Measurements from ENCODE around the gene OR4E1.
"Not testable (repeated sequence)": the region's sequence is repeated elsewhere in the genome, so short reads cannot be mapped to it uniquely, and the experiment has no call there.

The OR4E1 gene

DNA sequence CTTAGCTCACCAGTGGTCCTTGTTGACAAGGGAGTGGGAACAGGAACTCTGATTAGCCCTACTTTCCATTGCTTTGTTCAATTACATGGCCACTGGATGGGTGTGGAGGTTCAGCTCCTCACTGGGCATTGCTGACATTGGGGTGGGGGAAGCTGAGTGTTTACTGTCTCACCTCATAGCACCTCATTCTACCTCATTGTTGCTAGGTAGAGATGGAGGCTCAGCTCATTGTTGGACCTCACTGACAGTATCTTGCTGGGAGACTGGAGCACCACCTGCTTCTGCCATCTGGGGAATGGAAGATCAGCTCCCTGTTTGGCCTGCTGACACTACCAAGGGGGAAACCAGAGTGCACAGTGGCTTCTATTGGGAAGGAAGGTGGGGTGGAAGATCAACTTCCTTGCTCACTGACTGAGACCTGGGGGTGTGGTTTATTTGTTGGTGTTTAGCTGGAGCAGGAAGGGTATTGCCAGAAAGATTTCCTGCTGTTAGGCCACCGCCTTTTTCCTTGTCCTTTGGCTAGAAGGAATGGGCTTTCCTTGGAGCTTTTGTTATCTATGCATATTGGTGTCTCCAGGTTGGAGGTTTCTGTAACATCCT, 21.3 kb downstream of the OR4E1 start:
- no peak for DNase-seq

GRCh38 chr14:21647380-21647779, 26.2 kb downstream of the OR4E1 start:
- no peak for DNase-seq

GRCh38 chr14:21643407-21643806, 30.2 kb downstream of the OR4E1 start:
- DNase-seq: no peak

GRCh38 chr14:21642683-21643082, 30.9 kb downstream of the OR4E1 start:
- no peak for DNase-seq

- no peak for DNase-seq
Measured at GRCh38 chr14:21634840-21635239, 38.8 kb downstream of the OR4E1 start, which contains the start of gene OR10G2. OR10G2 (minus strand) TSS chr14:21634940; CDS start chr14:21634842, 98 bp downstream.

DNA sequence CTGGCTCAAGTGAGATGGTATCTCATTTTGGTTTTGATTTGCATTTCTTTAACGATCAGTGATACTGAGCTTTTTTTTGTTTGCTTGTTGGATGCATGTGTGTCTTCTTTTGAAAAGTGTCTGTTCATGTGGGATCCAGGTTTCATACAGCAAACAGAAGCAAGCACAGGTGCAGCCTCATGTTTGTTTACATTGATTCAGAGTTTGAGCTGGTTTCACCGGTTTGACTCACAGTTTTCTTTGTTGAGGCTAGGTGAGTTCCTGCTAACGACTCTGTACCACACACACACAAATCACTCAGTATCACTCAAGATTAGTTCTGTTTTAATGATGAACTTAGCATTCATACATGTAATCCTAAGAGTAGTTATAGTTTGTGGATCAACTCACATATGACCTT, 42.5 kb downstream of the OR4E1 start:
- DNase-seq: no peak

DNA sequence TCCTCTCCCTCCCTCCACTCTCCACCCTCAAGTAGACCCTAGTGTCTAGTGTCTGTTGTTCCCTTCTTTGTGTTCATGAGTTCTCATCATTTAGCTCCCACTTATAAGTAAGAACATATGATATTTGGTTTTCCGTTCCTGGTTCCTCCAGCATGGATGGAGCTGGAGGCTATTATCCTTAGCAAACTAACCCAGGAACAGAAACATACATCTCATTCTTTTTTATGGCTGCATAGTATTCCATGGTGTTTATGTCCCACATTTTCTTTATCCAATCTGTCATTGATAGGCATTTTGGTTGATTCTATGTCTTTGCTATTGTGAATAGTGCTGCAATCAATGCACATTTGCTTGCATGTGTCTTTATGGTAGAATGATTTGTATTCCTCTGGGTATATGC, 43.1 kb downstream of the OR4E1 start:
- DNase-seq: not testable (repeated sequence)

DNA sequence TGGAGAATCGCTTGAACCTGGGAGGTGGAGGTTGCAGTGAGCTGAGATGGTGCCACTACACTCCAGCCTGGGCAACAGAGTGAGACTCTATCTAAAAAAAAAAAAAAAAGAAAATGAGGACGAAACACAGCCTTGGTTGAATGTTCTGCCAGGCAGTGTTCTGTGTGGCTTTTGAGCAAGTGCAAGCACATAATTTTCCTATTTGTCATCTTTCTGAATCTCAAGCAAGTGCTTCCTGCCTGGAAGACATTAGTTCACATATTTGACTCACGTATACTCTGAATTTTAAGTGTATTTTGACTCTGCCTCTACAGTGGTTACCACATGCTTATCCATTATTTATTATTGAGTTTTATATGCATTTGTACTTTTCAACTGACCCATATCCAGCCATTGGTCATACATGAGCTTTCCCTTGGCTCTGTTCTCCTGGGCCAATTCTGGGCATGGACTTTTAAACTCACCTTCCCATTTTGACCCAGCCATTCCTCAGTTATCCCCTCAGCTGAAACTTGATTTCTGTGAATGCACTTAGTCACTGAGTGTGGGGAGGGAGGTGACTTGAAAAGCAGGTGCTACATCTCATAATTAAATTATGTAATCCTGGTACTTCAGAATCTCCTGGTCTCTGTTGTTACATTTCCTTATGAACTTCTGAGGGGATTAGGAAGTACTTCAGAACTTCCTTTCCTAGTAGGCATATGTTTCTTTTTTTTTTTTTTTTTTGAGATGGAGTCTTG, 47.0 kb downstream of the OR4E1 start:
- no peak for DNase-seq
